A204.1 (cell line): ENCODE measurements around the gene WDR36.

ENCODE experiments used
- FAIRE-seq: peaks from 2 replicates; lab custom pipeline; 2012; peaks lifted over from hg19 to GRCh38; lab: Jason Lieb, UNC

Gene WDR36

GRCh38 chr5:111106320-111106948 lies 14.3 kb downstream of the WDR36 start:
- no peak for FAIRE-seq

GRCh38 chr5:111107371-111107770 lies 15.2 kb downstream of the WDR36 start:
- FAIRE-seq: no peak

DNA sequence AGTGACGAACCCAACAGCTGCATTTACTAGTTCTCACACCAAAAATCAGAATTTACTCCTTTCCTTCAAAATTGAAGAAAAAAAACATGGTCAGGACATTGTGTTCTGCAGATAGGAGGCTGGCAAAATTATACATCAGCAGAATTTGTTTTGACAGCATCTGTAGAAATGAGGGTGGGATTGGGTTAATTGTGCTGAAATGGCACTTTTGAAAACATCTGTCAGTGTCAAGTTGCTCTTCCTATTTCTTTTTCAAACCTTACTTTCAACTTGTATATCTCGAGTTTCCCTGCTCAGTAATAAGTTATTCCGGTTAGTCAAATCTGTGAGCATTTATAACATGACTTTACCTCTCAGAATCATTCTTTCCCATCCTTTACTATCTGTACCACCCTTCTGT lies 19.8 kb downstream of the WDR36 start:
- FAIRE-seq: no peak

- FAIRE-seq: no peak
Observed at GRCh38 chr5:111113678-111114077, 21.5 kb downstream of the WDR36 start.

DNA sequence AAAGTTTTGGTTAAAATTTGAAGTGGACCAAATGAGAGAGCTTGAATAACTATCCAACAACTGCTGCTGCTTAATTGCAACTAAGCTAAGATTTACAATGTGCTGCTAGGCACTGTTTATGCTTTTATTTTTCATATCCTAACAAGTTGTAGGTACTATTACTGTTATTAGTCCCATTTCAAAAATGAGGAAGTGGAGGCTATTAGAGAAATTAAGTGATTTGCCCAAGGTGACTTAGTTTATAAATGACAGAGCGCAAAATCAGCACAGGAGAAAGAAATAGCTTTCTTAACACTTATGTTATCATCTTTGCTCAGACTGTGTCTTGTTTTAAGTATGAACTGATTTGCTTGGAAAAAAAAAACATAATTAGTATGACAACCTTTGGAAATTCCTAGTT lies 23.1 kb downstream of the WDR36 start:
- no peak for FAIRE-seq

DNA sequence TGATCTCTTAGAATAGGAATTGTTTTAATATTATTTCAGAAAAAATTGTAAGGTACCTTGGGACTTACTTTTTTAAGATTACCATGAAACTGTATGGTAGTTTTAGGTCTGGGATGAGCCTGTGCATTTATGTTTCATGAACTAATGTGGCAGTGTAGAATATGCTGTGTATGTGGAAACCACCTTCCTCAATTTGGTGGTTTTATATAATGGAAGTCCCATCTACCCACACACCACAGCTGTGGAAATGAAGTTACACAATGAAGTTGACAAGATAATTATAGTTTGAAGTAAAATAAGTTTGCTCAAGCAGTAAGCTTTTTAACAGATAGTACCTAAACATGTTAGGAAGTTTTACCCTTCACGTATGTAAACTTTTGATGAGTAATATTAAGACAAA lies 24.4 kb downstream of the WDR36 start:
- no peak for FAIRE-seq

DNA sequence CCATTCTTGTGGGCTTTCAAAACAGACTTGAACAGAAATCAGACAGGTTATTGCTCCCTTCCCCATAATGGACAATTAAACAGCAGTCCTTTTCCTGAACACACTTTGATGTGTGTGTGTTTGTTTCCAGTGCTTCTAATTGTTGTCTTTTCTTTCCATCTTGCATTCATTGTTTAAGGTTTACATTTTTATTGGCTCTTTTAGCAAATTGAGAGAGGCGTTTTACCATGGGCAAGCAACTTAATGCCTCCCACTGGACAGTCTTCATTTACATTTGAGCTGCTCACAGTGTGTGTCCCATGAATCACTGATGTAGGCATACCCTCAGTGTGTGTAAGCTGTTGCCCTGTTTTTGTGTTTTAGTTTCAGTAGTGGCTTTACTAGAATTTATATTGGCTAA lies 25.0 kb downstream of the WDR36 start:
- FAIRE-seq: no peak

GRCh38 chr5:111119221-111119620 lies 27.1 kb downstream of the WDR36 start:
- FAIRE-seq: no peak

DNA sequence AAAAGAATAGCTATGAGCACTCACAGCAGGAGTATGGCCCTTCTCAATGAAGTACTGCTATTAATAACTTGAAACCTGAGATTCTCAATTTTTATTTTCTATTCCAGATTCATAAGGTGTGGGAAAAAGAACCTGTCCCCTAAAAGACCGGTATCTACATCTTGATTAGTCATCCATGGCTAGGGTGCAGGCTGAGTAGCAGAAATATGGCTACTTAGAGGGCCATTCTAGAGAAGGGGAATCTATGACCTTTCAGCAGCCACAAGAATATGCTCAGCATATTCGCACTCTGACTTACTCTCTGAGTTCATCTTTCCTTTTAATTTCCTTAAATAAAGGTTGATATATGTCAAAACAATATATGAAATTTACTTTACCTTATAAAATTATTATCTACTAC lies 27.7 kb downstream of the WDR36 start:
- no peak for FAIRE-seq

DNA sequence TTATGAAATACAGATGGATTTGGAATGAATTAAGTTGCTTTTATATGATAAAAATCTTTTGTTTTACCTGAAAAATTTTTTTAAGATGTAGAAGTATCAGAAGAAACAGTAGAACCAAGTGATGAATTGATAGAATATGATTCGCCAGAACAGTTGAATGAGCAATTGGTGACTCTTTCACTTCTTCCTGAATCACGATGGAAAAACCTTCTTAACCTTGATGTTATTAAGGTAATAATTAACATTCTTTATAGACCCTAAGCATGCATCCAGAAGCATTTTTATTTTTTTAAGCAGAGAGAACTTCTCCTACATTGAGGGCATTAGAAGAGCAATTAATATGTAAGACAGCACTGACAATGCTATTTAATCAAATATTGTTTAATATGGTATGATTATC lies 28.8 kb downstream of the WDR36 start:
- FAIRE-seq: no peak

- FAIRE-seq: no peak
Observed at GRCh38 chr5:111121926-111122325, 29.8 kb downstream of the WDR36 start.

DNA sequence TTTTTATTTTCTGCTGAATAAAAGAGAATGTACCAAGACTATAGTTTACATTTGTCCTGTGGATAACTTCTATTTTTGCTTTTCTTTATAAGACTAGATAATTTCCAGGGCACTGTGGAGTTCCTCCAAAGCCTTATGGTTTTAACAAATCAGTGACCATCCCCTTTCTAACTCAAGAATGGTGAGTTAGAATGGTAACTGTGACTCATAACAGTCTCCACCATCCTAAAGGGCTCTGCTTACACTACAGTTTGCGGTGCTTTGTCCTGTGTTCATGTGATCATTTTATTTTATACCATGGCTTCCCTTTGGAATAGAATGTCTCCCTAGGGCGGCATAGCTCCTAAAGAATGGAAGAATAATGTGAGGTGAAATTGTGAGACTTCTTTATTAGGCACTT lies 30.2 kb downstream of the WDR36 start:
- FAIRE-seq: no peak

GRCh38 chr5:111124793-111125192 lies 32.6 kb downstream of the WDR36 start:
- FAIRE-seq: no peak

DNA sequence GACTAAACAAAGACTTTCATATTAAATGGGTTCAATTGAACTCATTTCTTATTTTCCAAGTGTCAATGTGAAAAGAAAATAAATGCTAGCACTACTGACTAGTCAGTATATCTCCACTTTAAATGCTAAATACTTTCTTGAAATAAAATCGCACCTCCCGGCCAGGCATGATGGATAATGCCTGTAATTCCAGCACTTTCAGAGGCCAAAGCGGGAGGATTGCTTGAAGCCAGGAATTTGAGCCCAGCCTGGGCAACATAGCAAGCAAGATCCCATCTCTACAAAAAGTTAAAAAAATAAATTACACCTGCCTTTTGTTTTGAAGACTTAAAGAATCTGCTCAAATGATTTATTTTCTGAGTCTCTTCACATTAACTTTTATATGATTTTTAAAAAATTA lies 34.7 kb downstream of the WDR36 start:
- no peak for FAIRE-seq

GRCh38 chr5:111127453-111128195 lies 35.5 kb downstream of the WDR36 start:
- no peak for FAIRE-seq

- FAIRE-seq: no peak
Observed at GRCh38 chr5:111129938-111130337, 37.8 kb downstream of the WDR36 start.

DNA sequence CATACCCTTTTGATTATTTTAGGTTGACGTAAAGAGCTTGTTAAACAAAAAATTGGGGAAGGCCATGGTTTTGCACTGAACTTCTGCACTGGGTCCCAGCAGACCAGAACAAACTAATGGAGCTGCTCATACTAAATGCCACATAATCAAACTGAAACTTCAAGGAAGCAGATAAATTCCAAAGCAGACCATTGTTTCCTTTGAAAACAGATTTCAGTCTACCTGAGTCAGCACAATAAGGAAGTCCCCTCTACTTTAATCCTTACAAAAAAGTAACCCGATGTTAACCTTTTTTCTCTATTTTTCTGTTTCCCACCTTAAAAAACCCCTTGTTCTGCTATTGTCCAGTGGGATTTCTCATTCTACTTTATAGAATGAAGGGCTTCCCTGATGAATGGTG lies 39.2 kb downstream of the WDR36 start:
- no peak for FAIRE-seq

DNA sequence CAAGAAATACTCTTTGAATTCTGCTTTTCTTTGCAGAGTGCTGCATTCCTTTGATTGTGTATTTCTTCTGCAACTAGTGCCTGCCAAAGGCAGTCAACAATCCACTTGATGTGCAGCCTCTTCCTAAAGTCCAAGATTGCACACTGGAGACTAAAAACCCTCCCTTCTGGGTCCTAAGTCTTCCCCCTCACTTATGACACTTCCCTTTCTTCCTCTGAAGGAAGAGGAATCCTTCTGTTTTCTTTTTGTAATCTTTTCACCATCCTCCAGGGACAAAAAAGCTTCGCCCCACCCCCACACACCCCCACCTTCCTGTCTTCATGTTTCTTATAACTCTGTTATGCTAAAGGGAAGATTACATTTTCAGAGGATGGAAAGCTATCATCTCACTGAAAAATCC lies 39.9 kb downstream of the WDR36 start:
- FAIRE-seq: no peak

DNA sequence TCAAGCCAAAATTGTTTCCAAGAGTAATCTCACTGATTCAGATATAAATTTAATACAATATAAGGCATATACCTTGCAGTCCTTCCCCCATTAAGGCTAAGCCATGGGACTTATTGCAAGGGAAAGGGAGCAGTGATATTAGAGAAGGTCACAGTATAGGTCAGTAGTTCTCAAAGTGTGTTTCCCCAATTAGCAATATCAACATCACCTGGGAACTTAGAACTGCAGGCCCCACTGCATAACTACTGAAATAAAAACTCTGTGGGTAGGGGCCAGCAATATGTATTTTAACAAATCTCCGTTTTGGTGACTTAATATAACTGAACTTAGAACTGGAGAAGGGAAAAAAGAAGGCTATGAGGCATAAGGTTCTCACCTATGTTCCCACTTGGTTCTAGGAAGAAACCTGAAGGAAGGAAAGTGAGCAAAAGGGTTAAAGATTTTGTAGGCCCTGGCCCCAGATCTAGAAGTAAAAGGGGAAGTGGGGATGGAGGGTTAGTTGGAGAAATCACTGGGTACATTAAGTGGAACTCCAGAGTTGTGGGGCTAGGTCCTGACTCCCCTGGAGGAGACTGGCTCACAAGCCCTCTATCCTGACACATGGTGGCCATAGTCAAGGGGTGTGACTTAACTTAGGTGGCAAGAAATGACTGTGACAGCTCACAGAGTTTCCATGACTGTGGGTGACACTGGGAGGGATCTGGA lies 40.7 kb downstream of the WDR36 start:
- FAIRE-seq: no peak

- FAIRE-seq: no peak
Observed at GRCh38 chr5:111133436-111133751, 41.2 kb downstream of the WDR36 start.

- no peak for FAIRE-seq
Observed at GRCh38 chr5:111134087-111134486, 41.9 kb downstream of the WDR36 start.

- no peak for FAIRE-seq
Observed at GRCh38 chr5:111134864-111135263, 42.7 kb downstream of the WDR36 start.

DNA sequence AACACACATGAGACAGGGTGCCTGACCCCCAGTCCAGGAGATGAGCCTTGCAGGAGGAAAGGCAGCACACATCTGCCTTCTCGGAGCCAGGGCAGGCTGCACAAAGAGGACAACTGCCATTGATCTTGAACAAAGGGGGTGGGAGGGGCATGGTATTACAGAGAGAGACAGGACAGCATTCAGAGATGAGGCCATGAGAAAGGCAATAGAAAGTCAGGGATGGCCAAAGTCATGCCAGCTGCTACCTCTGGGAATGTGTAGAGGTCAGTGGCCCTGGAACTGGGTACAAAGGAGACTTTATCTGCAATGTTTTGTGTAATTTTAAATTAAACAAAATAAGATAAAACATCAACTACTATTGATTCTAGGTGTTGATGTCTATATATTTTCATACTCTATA lies 43.2 kb downstream of the WDR36 start:
- FAIRE-seq: no peak

DNA sequence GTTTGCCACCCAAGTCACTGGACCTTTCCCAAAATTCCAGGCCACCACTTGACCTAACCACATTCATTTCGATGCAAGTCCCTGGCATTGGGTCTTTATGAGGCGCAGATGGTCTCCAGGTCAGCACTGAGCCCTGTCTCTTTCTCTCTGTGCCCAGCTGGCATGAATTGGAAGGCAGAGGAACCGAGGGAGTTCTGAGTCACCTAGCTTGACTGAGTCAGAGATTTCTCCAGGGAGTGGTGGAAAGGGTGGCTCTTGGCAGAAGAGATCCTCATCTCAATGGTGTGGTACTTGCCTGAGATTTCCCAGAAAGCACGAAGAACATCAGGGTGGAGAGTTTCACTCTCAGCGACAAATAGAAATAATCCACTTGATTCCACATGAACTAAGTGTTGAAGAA lies 43.8 kb downstream of the WDR36 start:
- FAIRE-seq: no peak
